GM12875 (cell line): Measurements from ENCODE around the gene FBXL17.

ENCODE experiments used
- H3K4me3 ChIP-seq: one replicate; pipeline ENCODE4 v1.5.1; 2011; ENCODE audit warnings: low read depth, low read length, control low read depth
- CTCF ChIP-seq: IDR thresholded peaks from 2 replicates; pipeline ENCODE4 v1.5.1; 2011; ENCODE audit warnings: low read depth, mild to moderate bottlenecking, control low read depth, inconsistent platforms, low read length, moderate library complexity, borderline replicate concordance; ENCODE audit not compliant: insufficient read depth

Gene FBXL17

GRCh38 chr5:107824821-107825220 lies 557.1 kb downstream of the FBXL17 start:
- H3K4me3 ChIP-seq: no peak overlapping the region
- TF ChIP-seq CTCF: no peak

DNA sequence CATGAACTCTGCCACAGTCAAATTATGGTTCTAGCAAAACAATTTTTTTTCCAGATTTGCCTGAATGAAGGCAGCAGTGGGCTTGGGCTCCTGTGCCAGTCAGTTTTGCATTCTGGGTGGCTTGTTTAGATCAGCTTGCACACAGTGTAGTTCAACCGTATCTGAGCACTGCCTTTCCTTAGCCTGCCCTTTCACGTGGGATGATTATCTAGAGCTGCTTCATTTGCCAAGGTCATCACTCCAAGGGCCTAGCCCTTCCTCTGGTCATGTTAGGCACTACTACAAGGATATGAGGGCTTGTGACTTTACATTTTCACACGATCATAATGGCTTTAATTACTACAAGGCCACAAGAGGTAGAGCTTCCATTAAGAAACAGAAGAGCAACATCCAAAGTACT lies 560.6 kb downstream of the FBXL17 start:
- TF ChIP-seq CTCF: no peak
- H3K4me3 ChIP-seq: no peak overlapping the region

- no peak for TF ChIP-seq CTCF
- H3K4me3 ChIP-seq: no peak overlapping the region
Observed at GRCh38 chr5:107820429-107820828, 561.5 kb downstream of the FBXL17 start.

DNA sequence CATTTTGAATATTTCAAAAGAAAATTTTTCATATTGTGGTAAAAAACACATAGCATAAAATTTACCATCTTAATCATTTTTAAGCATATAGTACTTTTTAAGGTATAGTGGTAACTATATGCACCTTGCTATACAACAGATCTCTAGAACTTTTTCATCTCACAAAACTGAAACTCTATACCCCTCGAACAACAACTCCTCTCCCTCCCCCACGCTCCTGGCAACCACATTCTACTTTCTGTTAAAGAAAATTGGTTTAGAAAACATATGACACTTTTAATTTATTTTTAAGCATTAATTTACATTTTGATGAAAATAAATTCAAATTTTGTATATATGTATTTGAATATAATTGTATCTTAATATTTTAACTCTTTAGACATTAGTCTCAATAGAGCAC lies 563.9 kb downstream of the FBXL17 start:
- TF ChIP-seq CTCF: no peak
- no peak overlapping the region for H3K4me3 ChIP-seq

DNA sequence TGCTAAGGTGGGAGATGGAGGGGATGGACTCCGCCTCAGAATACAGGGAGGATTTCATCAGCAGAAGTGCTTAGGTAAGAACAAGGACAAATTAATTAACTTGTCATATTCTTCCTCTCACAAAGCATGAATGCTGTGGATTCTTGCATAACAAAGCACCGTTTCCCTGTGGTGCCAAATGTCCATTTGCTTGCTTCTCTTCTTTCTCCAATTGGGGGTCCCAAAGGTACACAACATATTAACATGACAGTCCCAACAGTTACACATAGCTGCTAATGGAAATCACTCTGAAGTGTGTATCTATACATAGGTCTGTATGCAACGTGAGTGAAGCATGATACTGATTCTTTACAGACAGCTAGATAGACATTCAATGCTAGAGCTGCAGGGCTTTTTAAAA lies 564.5 kb downstream of the FBXL17 start:
- no peak overlapping the region for H3K4me3 ChIP-seq
- TF ChIP-seq CTCF: no peak

DNA sequence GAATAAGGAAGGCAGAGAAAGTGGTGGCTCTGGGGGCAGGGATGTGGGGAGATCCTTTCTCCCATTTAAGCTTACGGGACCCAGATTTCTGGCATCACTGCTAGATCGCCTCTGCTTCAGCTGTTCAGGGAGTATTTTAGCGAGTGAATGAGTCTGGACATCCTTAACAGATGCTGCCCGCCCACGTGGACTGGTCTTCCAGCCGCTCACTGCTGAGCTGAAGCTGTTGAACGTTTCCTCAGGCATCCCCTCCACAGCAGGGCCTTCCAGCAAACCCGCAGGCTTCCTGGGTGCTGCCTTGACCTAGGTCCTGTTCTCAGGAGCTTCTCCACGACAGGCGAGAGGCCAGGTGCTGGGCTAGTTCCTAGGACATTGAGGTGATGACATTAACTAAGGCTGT lies 566.8 kb downstream of the FBXL17 start:
- H3K4me3 ChIP-seq: no peak overlapping the region
- no peak for TF ChIP-seq CTCF

GRCh38 chr5:107814183-107814827 lies 567.6 kb downstream of the FBXL17 start:
- H3K4me3 ChIP-seq: no peak overlapping the region
- no peak for TF ChIP-seq CTCF
